Fibroblast of lung (primary cell): ENCODE results near the gene KCTD5. TPM values are rescaled to one million over a fixed set of nuclear protein-coding genes. Genes with fewer than 3 reads are reported as not detected.

Experiments
- DNase-seq, 2 donors: peaks; one replicate each; pipeline versions ENCODE4 v3.0.0 to v3.0.0-alpha.2; 2010; ENCODE audit warnings: low read depth in 2 of 2
- H2AFZ ChIP-seq: 2 replicates; pipeline ENCODE4 v1.5.1; 2012; ENCODE audit warnings: low read length, control low read depth, inconsistent platforms
- H3K27ac ChIP-seq: 2 replicates; pipeline ENCODE4 v1.5.1; 2011; ENCODE audit warnings: low read length, control low read depth; ENCODE audit not compliant: insufficient read depth
- H3K27me3 ChIP-seq: 2 replicates; pipeline ENCODE4 v1.5.1; 2011; ENCODE audit warnings: mild to moderate bottlenecking, low read length; ENCODE audit not compliant: control insufficient read depth, insufficient read depth
- H3K36me3 ChIP-seq: 2 replicates; pipeline ENCODE4 v1.5.1; 2011; ENCODE audit warnings: low read length; ENCODE audit not compliant: control insufficient read depth, insufficient read depth
- H3K4me1 ChIP-seq: 2 replicates; pipeline ENCODE4 v1.5.1; 2011; ENCODE audit warnings: low read length; ENCODE audit not compliant: control insufficient read depth, insufficient read depth; ENCODE audit errors: extremely low read depth
- H3K4me2 ChIP-seq: 2 replicates; pipeline ENCODE4 v1.5.1; 2011; ENCODE audit warnings: low read length, control low read depth; ENCODE audit not compliant: insufficient read depth; ENCODE audit errors: extremely low read depth
- H3K4me3 ChIP-seq, 4 experiments: fragments of 200-600 bp in 1 of 4; sonication (generic) in 1 of 4; replicated peaks in 1 of 4; 2 replicates each; pipeline ENCODE4 v1.5.1; 2011 to 2016; ENCODE audit warnings: low read length in 4 of 4, low read depth in 3 of 4, mild to moderate bottlenecking in 3 of 4, control low read depth in 2 of 4, inconsistent platforms in 1 of 4, mixed read lengths in 1 of 4; ENCODE audit not compliant: insufficient read depth in 1 of 4; ENCODE audit errors: control extremely low read depth in 1 of 4
- H3K79me2 ChIP-seq: 2 replicates; pipeline ENCODE4 v1.5.1; 2012; ENCODE audit warnings: mild to moderate bottlenecking, low read length, inconsistent platforms; ENCODE audit not compliant: control insufficient read depth, insufficient read depth
- H3K9ac ChIP-seq: 2 replicates; pipeline ENCODE4 v1.5.1; 2011; ENCODE audit warnings: mild to moderate bottlenecking, low read length, control low read depth; ENCODE audit not compliant: insufficient read depth
- H3K9me3 ChIP-seq: 2 replicates; pipeline ENCODE4 v1.5.1; 2012; ENCODE audit warnings: low read depth, low read length; ENCODE audit not compliant: control insufficient read depth, insufficient read depth
- H4K20me1 ChIP-seq: 2 replicates; pipeline ENCODE4 v1.5.1; 2011; ENCODE audit warnings: low read length; ENCODE audit not compliant: control insufficient read depth, insufficient read depth; ENCODE audit errors: extremely low read depth
- EZH2 ChIP-seq: IDR thresholded peaks from 2 replicates; pipeline ENCODE4 v1.5.1; 2012; ENCODE audit warnings: low read length, control low read depth, mild to moderate bottlenecking; ENCODE audit errors: missing control alignments
- polyA plus RNA-seq, 2 donors: library from polyadenylated mRNA; depleted of rRNA in 1 of 2; stranded (reverse) in 1 of 2; unstranded in 1 of 2; fragments of >200 nt; gene quantifications; 2 replicates each; pipeline ENCODE4 v1.2.1, GENCODE V29; 2011 to 2012; ENCODE audit warnings: missing spikeins in 1 of 2
- total RNA-seq: library from RNA; depleted of rRNA; stranded (reverse); fragments of >200 nt; gene quantifications from 2 replicates; pipeline ENCODE4 v1.2.1, GENCODE V29; 2014
- TF ChIP-seq, protein P1 (sequence below), 2 donors: IDR thresholded peaks in 1 of 2; conservative IDR thresholded peaks in 1 of 2; 1 replicate in 1 of 2; 2 replicates in 1 of 2; pipeline ENCODE4 v1.5.1; 2011 to 2012; ENCODE audit warnings: low read length in 2 of 2, control low read depth in 1 of 2, inconsistent platforms in 1 of 2, low read depth in 1 of 2, mild to moderate bottlenecking in 1 of 2

Gene KCTD5
- total and polyA plus RNA-seq, 2 donors (not counting 1 experiment from before 2014, with no cell fraction given) = 21.6 to 25.9 TPM

DNA sequence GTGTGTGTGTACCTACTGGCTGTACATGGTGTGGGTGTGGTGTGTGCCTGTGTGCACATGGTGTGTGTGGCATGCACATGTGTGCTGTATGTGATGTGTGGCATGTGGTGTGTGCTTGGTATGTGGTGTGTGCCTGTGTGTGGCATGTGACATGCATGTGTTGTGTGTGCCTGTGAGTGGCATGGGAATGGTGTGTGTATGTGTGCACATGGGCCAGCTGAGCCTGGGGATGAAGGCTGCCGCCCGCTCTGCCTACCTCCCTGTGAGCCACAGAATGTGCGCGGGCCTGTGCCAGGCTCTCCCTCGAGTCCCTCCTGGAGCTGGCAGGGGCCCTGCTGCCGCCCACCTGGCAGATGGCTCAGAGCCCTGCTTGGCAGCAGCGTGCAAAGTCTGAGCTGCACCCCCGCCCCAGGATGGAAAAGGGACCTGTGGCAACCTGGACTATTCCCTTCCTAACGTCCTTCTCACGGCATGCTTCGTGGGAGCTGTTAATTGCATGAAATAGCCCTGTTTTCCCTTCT, 28.4 kb downstream of the KCTD5 start:
- Histone ChIP-seq H3K36me3 (peaks cover 6% of the 10 kb centered on the region), H2AFZ (no peak overlapping the region), H4K20me1 (no peaks in the 10 kb centered on the region), H3K27me3 (no peaks in the 10 kb centered on the region), H3K9me3 (no peaks in the 10 kb centered on the region), H3K9ac (no peak overlapping the region), H3K4me1 (no peaks in the 10 kb centered on the region), H3K4me3 (no peak overlapping the region), H3K27ac (no peak overlapping the region), H3K4me2 (no peak overlapping the region), H3K79me2 (no peaks in the 10 kb centered on the region)
- DNase-seq = peak in 1 of 2 donors; percentile 1
- no peak for TF ChIP-seq EZH2
- TF ChIP-seq, protein P1, sequence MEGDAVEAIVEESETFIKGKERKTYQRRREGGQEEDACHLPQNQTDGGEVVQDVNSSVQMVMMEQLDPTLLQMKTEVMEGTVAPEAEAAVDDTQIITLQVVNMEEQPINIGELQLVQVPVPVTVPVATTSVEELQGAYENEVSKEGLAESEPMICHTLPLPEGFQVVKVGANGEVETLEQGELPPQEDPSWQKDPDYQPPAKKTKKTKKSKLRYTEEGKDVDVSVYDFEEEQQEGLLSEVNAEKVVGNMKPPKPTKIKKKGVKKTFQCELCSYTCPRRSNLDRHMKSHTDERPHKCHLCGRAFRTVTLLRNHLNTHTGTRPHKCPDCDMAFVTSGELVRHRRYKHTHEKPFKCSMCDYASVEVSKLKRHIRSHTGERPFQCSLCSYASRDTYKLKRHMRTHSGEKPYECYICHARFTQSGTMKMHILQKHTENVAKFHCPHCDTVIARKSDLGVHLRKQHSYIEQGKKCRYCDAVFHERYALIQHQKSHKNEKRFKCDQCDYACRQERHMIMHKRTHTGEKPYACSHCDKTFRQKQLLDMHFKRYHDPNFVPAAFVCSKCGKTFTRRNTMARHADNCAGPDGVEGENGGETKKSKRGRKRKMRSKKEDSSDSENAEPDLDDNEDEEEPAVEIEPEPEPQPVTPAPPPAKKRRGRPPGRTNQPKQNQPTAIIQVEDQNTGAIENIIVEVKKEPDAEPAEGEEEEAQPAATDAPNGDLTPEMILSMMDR (conservative IDR thresholded peaks at IDR 0.05 in 1 of 2, IDR thresholded peaks at IDR 0.05 in 1 of 2; ENCODE audit: low read depth in 1 of 2, low read length in 2 of 2) = no peak

DNA sequence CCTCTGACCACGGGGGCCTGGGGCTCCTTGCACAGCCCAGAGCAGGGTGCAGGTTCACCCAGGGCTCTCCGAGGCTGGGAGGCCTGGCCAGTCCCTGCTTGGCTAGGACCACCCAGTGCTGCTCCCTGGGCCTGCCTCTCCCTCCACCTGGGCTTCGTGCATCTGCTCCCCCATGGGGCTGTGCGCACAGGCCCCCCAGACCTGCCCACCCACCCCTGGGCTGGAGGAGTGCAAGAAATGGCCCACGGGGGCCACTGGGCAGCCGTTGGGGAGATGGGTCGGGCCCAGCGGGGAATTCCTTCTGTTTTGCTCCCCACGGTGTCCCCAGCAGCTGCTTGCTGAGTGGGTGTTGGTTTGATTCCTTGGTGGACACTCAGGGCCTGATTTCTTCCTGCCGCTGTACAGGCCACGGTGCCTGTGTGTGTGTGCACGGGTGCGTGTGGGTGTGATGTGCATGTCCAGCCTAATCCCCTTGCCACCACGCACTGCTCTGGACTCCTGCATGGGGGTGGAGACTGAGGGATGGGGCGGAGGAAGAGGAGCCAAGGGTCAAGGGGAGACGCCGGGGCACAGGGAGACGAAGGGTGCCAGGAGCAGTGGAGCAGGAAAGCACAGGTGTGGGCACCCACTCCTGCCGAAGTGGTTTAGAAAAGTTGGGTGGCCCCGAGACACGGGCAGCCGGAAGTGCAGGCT, 29.2 kb downstream of the KCTD5 start:
- H4K20me1 ChIP-seq = peaks cover 1% of the 10 kb centered on the region
- no peaks in the 10 kb centered on the region for H3K27me3 ChIP-seq
- no peaks in the 10 kb centered on the region for H3K4me1 ChIP-seq
- no peak overlapping the region for H3K9ac ChIP-seq
- peaks cover 2% of the 10 kb centered on the region for H3K36me3 ChIP-seq
- H2AFZ ChIP-seq = no peak overlapping the region
- H3K27ac ChIP-seq = no peak overlapping the region
- no peak overlapping the region for H3K4me2 ChIP-seq
- H3K9me3 ChIP-seq = no peaks in the 10 kb centered on the region
- no peak overlapping the region for H3K4me3 ChIP-seq
- TF ChIP-seq, protein P1 (conservative IDR thresholded peaks at IDR 0.05 in 1 of 2, IDR thresholded peaks at IDR 0.05 in 1 of 2; ENCODE audit: low read depth in 1 of 2, low read length in 2 of 2) = no peak
- TF ChIP-seq EZH2 = no peak
- H3K79me2 ChIP-seq = no peaks in the 10 kb centered on the region
- DNase-seq = no peak

DNA sequence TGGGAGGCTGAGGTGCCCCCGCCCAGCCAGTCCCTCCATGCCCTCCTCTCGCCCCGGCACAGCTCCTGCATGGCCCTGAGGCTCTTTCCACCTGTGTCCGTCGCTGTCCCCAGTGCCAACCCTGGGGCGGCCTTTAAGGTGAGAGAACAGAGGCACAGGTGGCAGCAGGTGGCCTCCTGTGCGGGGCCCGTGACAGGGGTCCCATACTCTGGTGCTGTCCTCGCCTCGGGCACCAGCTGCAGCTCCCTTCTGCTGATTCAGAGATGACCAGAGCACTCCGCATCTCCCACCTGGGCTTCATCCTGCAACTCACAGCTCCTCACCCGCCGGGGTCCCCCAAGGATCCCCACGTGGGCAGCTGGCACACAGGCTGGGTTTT, 29.7 kb downstream of the KCTD5 start:
- H3K4me1 ChIP-seq = no peaks in the 10 kb centered on the region
- peaks cover 2% of the 10 kb centered on the region for H3K36me3 ChIP-seq
- H3K27me3 ChIP-seq = no peaks in the 10 kb centered on the region
- TF ChIP-seq, protein P1 (conservative IDR thresholded peaks at IDR 0.05 in 1 of 2, IDR thresholded peaks at IDR 0.05 in 1 of 2; ENCODE audit: low read depth in 1 of 2, low read length in 2 of 2) = no peak
- no peak for TF ChIP-seq EZH2
- H2AFZ ChIP-seq = no peak overlapping the region
- H4K20me1 ChIP-seq = peaks cover 1% of the 10 kb centered on the region
- no peaks in the 10 kb centered on the region for H3K9me3 ChIP-seq
- H3K79me2 ChIP-seq = no peaks in the 10 kb centered on the region
- H3K4me3 ChIP-seq = no peak overlapping the region
- no peak overlapping the region for H3K9ac ChIP-seq
- no peak for DNase-seq
- no peak overlapping the region for H3K27ac ChIP-seq
- no peak overlapping the region for H3K4me2 ChIP-seq
